Thyroid gland (tissue), 4 donors: ENCODE results near the gene EYS. TPM values are rescaled to one million over a fixed set of nuclear protein-coding genes. Genes with fewer than 3 reads are reported as not detected.

Experiments
- DNase-seq, 2 donors: peaks; one replicate each; pipeline ENCODE4 v3.0.0-alpha.2; 2019
- H3K27ac ChIP-seq, 3 donors: fragments of 200-600 bp; sonication (generic); 1 replicate in 2 of 3; 2 replicates in 1 of 3; pipeline ENCODE4 v1.5.1; 2016 to 2019; ENCODE audit warnings: mild to moderate bottlenecking in 1 of 3, moderate library complexity in 1 of 3
- H3K27me3 ChIP-seq: fragments of 200-600 bp; sonication (generic); one replicate; pipeline ENCODE4 v1.5.1; 2019
- H3K36me3 ChIP-seq, 2 donors: fragments of 200-600 bp; sonication (generic); one replicate each; pipeline ENCODE4 v1.5.1; 2016 to 2019
- H3K4me1 ChIP-seq, 2 donors: fragments of 200-600 bp; sonication (generic); one replicate each; pipeline ENCODE4 v1.5.1; 2017 to 2019
- H3K4me3 ChIP-seq, 3 donors: fragments of 200-600 bp; sonication (generic); replicated peaks in 1 of 3; 1 replicate in 2 of 3; 2 replicates in 1 of 3; pipeline ENCODE4 v1.5.1; 2016; ENCODE audit warnings: mild to moderate bottlenecking in 1 of 3
- H3K9me3 ChIP-seq: fragments of 200-600 bp; sonication (generic); one replicate; pipeline ENCODE4 v1.5.1; 2017
- POLR2A ChIP-seq, 2 donors: fragments of 450-650 bp; IDR thresholded peaks; one replicate each; pipeline ENCODE4 v1.6.1; 2017; ENCODE audit warnings: antibody characterized with exemption in 2 of 2, mild to moderate bottlenecking in 2 of 2, moderate library complexity in 1 of 2
- WGBS, 2 donors: methylation state at CpG; one replicate each; pipeline ENCODE4 v1.1.5; 2017; 5-methylcytosine and 5-hydroxymethylcytosine counted together
- intact Hi-C: fragments of 100-400 bp; cut with DNase I; formaldehyde crosslinking; loops from one replicate; pipeline ENCODE4 v1.15.1; 2023
- total RNA-seq, 4 donors: library from RNA; depleted of rRNA; stranded (reverse); fragments of >200 nt; gene quantifications; one replicate each; pipeline ENCODE4 v1.2.3, GENCODE V29; 2016
- TF ChIP-seq, protein P1 (sequence below), 6 experiments: fragments of 200-600 bp in 3 of 6; fragments of 450-650 bp in 3 of 6; sonication (generic) in 3 of 6; IDR thresholded peaks; one replicate each; pipeline ENCODE4 v1.5.1; 2016 to 2019; ENCODE audit warnings: antibody characterized with exemption in 6 of 6, mild to moderate bottlenecking in 2 of 6, inconsistent platforms in 1 of 6, moderate library complexity in 1 of 6

EYS gene
- total RNA-seq, 4 donors from 2014 or later = not detected

DNA sequence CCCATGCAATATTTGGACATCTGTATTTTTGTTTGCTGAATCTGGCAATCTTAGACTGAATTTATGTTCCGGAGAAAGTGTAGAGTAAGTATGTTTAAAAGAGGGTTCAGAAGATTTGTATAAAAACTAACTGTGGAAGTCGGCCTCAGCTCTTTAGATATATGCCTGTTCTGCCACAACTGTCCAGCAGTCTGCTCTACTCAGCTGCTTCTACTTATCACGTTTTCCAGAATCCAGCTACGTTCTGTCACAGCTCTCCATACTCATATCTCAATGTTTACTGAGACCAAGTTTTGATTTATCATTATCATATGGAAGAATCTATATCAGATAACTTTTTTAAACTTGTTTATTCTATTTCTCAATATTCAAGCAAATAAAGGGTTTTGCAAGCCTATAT, 721.3 kb downstream of the EYS start:
- Histone ChIP-seq H3K27ac (no peak overlapping the region), H3K27me3 (no peaks in the 10 kb centered on the region), H3K4me1 (no peaks in the 10 kb centered on the region), H3K36me3 (no peaks in the 10 kb centered on the region), H3K4me3 (no peak overlapping the region), H3K9me3 (no peaks in the 10 kb centered on the region)
- intact Hi-C loops = no loop called here
- no peak for DNase-seq
- 56 to 59% methylated on average over 4 of the region's 4 CpGs for WGBS, 2 donors
- TF ChIP-seq, protein P1, sequence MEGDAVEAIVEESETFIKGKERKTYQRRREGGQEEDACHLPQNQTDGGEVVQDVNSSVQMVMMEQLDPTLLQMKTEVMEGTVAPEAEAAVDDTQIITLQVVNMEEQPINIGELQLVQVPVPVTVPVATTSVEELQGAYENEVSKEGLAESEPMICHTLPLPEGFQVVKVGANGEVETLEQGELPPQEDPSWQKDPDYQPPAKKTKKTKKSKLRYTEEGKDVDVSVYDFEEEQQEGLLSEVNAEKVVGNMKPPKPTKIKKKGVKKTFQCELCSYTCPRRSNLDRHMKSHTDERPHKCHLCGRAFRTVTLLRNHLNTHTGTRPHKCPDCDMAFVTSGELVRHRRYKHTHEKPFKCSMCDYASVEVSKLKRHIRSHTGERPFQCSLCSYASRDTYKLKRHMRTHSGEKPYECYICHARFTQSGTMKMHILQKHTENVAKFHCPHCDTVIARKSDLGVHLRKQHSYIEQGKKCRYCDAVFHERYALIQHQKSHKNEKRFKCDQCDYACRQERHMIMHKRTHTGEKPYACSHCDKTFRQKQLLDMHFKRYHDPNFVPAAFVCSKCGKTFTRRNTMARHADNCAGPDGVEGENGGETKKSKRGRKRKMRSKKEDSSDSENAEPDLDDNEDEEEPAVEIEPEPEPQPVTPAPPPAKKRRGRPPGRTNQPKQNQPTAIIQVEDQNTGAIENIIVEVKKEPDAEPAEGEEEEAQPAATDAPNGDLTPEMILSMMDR (IDR thresholded peaks at IDR 0.05) = no peak
- no peak for TF ChIP-seq POLR2A (IDR thresholded peaks at IDR 0.05)

DNA sequence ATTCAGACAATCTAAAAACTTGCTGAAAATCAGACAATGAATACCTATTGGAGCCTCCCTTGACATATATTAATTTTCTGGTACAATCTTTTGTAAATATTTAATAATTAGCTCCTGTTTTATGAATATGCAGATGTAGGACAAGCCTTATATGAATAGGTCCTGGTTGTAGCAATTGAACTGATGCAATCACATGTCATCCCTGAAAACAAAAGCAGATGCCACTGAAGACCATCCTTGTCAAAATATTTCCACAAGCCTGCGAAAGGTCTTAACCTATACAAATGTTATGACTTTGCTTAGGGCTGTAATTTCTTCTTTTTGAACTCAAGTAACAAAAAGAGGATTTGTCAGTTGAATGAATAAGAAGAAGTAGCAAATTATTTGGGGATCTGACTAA, 722.1 kb downstream of the EYS start:
- Histone ChIP-seq H3K4me3 (no peak overlapping the region), H3K27me3 (no peaks in the 10 kb centered on the region), H3K4me1 (no peaks in the 10 kb centered on the region), H3K36me3 (no peaks in the 10 kb centered on the region), H3K27ac (no peak overlapping the region), H3K9me3 (no peaks in the 10 kb centered on the region)
- DNase-seq = no peak
- TF ChIP-seq, protein P1 (IDR thresholded peaks at IDR 0.05) = no peak
- TF ChIP-seq POLR2A (IDR thresholded peaks at IDR 0.05) = no peak
- intact Hi-C loops = no loop called here
- 66 to 72% methylated on average over 1 of the region's 1 CpG for WGBS, 2 donors

DNA sequence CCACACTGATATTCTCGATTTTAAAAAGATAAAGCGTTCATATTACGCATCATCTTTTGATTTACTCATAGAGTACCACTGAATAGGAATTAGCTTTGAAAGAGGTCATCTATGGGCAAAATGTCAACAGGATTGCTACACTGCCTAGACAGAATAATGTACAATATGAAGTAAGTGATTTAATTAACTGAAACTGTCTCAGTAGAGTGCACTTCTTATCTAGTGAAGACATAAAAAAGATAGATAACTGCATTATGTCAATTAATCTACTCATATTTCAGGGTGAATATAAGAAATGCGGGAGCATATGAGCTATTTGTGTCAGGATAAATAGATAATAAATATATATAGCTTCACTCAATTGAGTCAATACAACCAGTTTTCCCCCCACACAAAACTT, 723.9 kb downstream of the EYS start:
- intact Hi-C loops = no loop called here
- H3K36me3 ChIP-seq = no peaks in the 10 kb centered on the region
- H3K9me3 ChIP-seq = no peaks in the 10 kb centered on the region
- WGBS, 2 donors = 94 to 96% methylated on average over 4 of the region's 4 CpGs
- no peak overlapping the region for H3K4me3 ChIP-seq
- DNase-seq = no peak
- TF ChIP-seq POLR2A (IDR thresholded peaks at IDR 0.05) = no peak
- TF ChIP-seq, protein P1 (IDR thresholded peaks at IDR 0.05) = no peak
- H3K27me3 ChIP-seq = no peaks in the 10 kb centered on the region
- no peak overlapping the region for H3K27ac ChIP-seq
- H3K4me1 ChIP-seq = no peaks in the 10 kb centered on the region

DNA sequence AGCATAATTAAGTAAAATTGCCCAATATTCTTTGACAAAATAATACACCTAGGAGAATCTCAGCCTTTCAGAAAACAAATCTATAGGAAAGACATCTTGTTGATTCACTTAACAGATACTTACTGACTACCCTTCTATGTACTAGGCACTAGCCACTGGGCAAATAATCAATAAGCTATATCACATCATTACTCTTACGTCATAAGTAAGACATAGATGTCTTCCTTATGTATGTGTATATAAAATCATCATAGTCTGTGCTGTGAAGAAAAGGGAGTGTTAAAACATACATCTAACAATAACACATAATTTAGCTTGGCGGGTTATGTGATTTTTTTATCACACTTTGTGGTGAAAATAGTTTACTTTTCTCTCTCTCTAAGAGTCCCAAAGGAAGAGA, 733.9 kb downstream of the EYS start:
- no peak overlapping the region for H3K4me3 ChIP-seq
- H3K36me3 ChIP-seq = no peaks in the 10 kb centered on the region
- no peaks in the 10 kb centered on the region for H3K27me3 ChIP-seq
- no peaks in the 10 kb centered on the region for H3K4me1 ChIP-seq
- no peaks in the 10 kb centered on the region for H3K9me3 ChIP-seq
- intact Hi-C loops = no loop called here
- no peak for TF ChIP-seq POLR2A (IDR thresholded peaks at IDR 0.05)
- TF ChIP-seq, protein P1 (IDR thresholded peaks at IDR 0.05) = no peak
- no peak for DNase-seq
- H3K27ac ChIP-seq = no peak overlapping the region
- WGBS, 2 donors = 85 to 86% methylated on average over 2 of the region's 2 CpGs

DNA sequence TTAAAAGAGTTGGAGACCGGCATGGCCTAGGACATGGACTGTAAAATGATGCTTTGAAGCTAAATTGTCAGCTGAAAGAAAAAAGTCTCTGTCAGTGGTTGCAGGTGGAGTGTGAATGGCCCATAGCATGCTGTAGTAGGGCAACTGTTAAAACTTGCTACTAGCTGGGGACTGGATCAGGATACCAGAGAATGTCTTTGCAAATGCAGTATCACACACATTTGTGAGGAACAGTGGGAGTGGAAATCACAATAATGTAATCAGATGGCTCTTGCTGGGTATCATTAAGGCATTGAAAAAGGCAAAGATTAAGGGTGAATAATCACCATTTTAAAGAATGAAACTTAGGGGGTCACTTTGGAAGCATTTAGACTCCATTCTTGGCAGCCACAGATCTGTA, 737.9 kb downstream of the EYS start:
- H3K4me3 ChIP-seq = no peak overlapping the region
- no peaks in the 10 kb centered on the region for H3K9me3 ChIP-seq
- TF ChIP-seq, protein P1 (IDR thresholded peaks at IDR 0.05) = no peak
- TF ChIP-seq POLR2A (IDR thresholded peaks at IDR 0.05) = no peak
- H3K4me1 ChIP-seq = no peaks in the 10 kb centered on the region
- H3K27me3 ChIP-seq = no peaks in the 10 kb centered on the region
- intact Hi-C loops = no loop called here
- H3K36me3 ChIP-seq = no peaks in the 10 kb centered on the region
- 64 to 78% methylated on average over 1 of the region's 1 CpG for WGBS, 2 donors
- no peak for DNase-seq
- no peak overlapping the region for H3K27ac ChIP-seq
